Testis (tissue), 3 donors: ENCODE measurements around the gene UBL5. TPM values are rescaled to one million over a fixed set of nuclear protein-coding genes. Genes with fewer than 3 reads are reported as not detected.

ENCODE experiments used
- DNase-seq: peaks from one replicate; pipeline ENCODE4 v3.0.0-alpha.2; 2019
- H3K27ac ChIP-seq, 2 donors: fragments of 200-600 bp; sonication (generic); one replicate each; pipeline ENCODE4 v1.5.1; 2019
- H3K27me3 ChIP-seq: fragments of 200-600 bp; sonication (generic); one replicate; pipeline ENCODE4 v1.5.1; 2019
- H3K36me3 ChIP-seq: fragments of 200-600 bp; sonication (generic); one replicate; pipeline ENCODE4 v1.5.1; 2017; ENCODE audit warnings: low read depth; ENCODE audit errors: missing control alignments
- H3K4me1 ChIP-seq: fragments of 200-600 bp; sonication (generic); one replicate; pipeline ENCODE4 v1.5.1; 2019
- H3K4me3 ChIP-seq, 2 donors: fragments of 200-600 bp; sonication (generic); one replicate each; pipeline ENCODE4 v1.5.1; 2017 to 2019
- H3K9me3 ChIP-seq: fragments of 200-600 bp; sonication (generic); one replicate; pipeline ENCODE4 v1.5.1; 2017
- CTCF ChIP-seq, 3 experiments: fragments of 450-650 bp in 2 of 3; fragments of 200-600 bp in 1 of 3; sonication (generic) in 1 of 3; IDR thresholded peaks; one replicate each; pipeline ENCODE4 v1.5.1; 2016 to 2019; ENCODE audit warnings: antibody characterized with exemption in 3 of 3, mild to moderate bottlenecking in 2 of 3, moderate library complexity in 1 of 3
- POLR2A ChIP-seq: fragments of 450-650 bp; IDR thresholded peaks from one replicate; pipeline ENCODE4 v1.6.1; 2017; ENCODE audit warnings: antibody characterized with exemption, mild to moderate bottlenecking, moderate library complexity
- WGBS, 2 donors: methylation state at CpG; one replicate each; pipeline ENCODE4 v1.1.5; 2018; 5-methylcytosine and 5-hydroxymethylcytosine counted together
- intact Hi-C: fragments of 100-400 bp; cut with DNase I; formaldehyde crosslinking; loops from one replicate; pipeline ENCODE4 v1.15.1; 2023; ENCODE audit warnings: low total_unique reads
- polyA plus RNA-seq: library from polyadenylated mRNA; stranded (reverse); fragments of 350-450 nt; fragmentation: Illumina TruSeq; extraction: RNeasy Lipid Tissue Mini Kit (QIAGEN cat#74804); gene quantifications from one replicate; pipeline ENCODE4 v1.2.3, GENCODE V29; 2014; ENCODE audit warnings: low read depth, low replicate concordance; ENCODE audit not compliant: insufficient read depth
- total RNA-seq, 2 donors: library from RNA; depleted of rRNA; stranded (reverse); fragments of >200 nt; gene quantifications; one replicate each; pipeline ENCODE4 v1.2.3, GENCODE V29; 2016

UBL5 gene
- total and polyA plus RNA-seq, 3 donors from 2014 or later, result 418 to 540 (median 491) TPM

- H3K27ac ChIP-seq, result no peak overlapping the region
- 94% methylated on average over 12 to 13 of the region's 13 CpGs for WGBS, 2 donors
These were observed 29.5 kb downstream of the UBL5 start for GRCh38 chr19:9857076-9857721.

GRCh38 chr19:9857920-9858746, 30.4 kb downstream of the UBL5 start:
- 87 to 90% methylated on average over 10 of the region's 10 CpGs for whole genome bisulfite sequencing, 2 donors

More at GRCh38 chr19:9857076-9857721, 29.5 kb downstream of the UBL5 start:
- H3K36me3 ChIP-seq, result no peaks in the 10 kb centered on the region
- TF ChIP-seq POLR2A (no peak), CTCF (IDR thresholded peaks at IDR 0.05) (no peak)
- H3K4me3 ChIP-seq, result no peak overlapping the region
- intact Hi-C loops, result no loop called here
- H3K27me3 ChIP-seq, result no peaks in the 10 kb centered on the region
- DNase-seq, result no peak
- H3K9me3 ChIP-seq, result no peaks in the 10 kb centered on the region
- no peaks in the 10 kb centered on the region for H3K4me1 ChIP-seq

GRCh38 chr19:9858766-9859165, 31.0 kb downstream of the UBL5 start:
- Histone ChIP-seq H3K4me1 (no peaks in the 10 kb centered on the region), H3K27me3 (no peaks in the 10 kb centered on the region), H3K4me3 (no peak overlapping the region), H3K27ac (no peak overlapping the region), H3K36me3 (no peaks in the 10 kb centered on the region), H3K9me3 (no peaks in the 10 kb centered on the region)
- no peak for TF ChIP-seq POLR2A
- TF ChIP-seq CTCF (IDR thresholded peaks at IDR 0.05), result no peak
- DNase-seq, result no peak
- intact Hi-C loops, result no loop called here

More at GRCh38 chr19:9857920-9858746, 30.4 kb downstream of the UBL5 start:
- H3K4me3 ChIP-seq, result no peak overlapping the region
- no peaks in the 10 kb centered on the region for H3K9me3 ChIP-seq
- TF ChIP-seq POLR2A, result no peak
- TF ChIP-seq CTCF (IDR thresholded peaks at IDR 0.05), result no peak
- intact Hi-C loops, result no loop called here
- no peak overlapping the region for H3K27ac ChIP-seq
- DNase-seq, result no peak
- H3K27me3 ChIP-seq, result no peaks in the 10 kb centered on the region
- no peaks in the 10 kb centered on the region for H3K4me1 ChIP-seq
- H3K36me3 ChIP-seq, result no peaks in the 10 kb centered on the region

- WGBS, 2 donors, result 93 to 100% methylated on average over 2 to 8 of the region's 8 CpGs
- no peaks in the 10 kb centered on the region for H3K4me1 ChIP-seq
- TF ChIP-seq CTCF (IDR thresholded peaks at IDR 0.05) (no peak), POLR2A (no peak)
- H3K27me3 ChIP-seq, result no peaks in the 10 kb centered on the region
- DNase-seq, result no peak
- no peak overlapping the region for H3K27ac ChIP-seq
- H3K4me3 ChIP-seq, result no peak overlapping the region
- H3K9me3 ChIP-seq, result no peaks in the 10 kb centered on the region
- H3K36me3 ChIP-seq, result no peaks in the 10 kb centered on the region
- intact Hi-C loops, result no loop called here
These were observed 32.7 kb downstream of the UBL5 start for GRCh38 chr19:9860407-9860806.
